Panc1 (cell line): ENCODE data around the gene NUDT3. TPM values are rescaled to one million over a fixed set of nuclear protein-coding genes. Genes with fewer than 3 reads are reported as not detected.

Experiments
- ATAC-seq: fragments of 200-7000 bp; cut with Tn5 transposase; 2 replicates; pipeline ENCODE4 v1.9.1; 2020; ENCODE audit warnings: mild to moderate bottlenecking, moderate library complexity
- BruUV-seq: library from RNA; stranded (reverse); fragments of 400-500 nt; replicated peaks from 2 replicates; lab custom pipeline; 2021; lab: Mats Ljungman, UMichigan
- CTCF ChIA-PET: fragments of 300-600 bp; sonication (Branson Sonifier 250); formaldehyde crosslinking; loops from one replicate; lab custom pipeline; 2022; ENCODE audit warnings: antibody characterized with exemption; lab: Charles Lee
- POLR2A ChIA-PET: fragments of 300-600 bp; sonication (Branson Sonifier 250); formaldehyde crosslinking; loops from one replicate; lab custom pipeline; 2022; ENCODE audit warnings: antibody characterized with exemption; lab: Charles Lee
- DNase-seq: peaks from one replicate; pipeline ENCODE4 v3.0.0-alpha.2; 2010; ENCODE audit warnings: low read depth, low spot score
- H3K27ac ChIP-seq: 2 replicates; pipeline ENCODE4 v1.5.1; 2011; ENCODE audit warnings: mild to moderate bottlenecking, low read length, inconsistent platforms
- H3K27me3 ChIP-seq: fragments of 200-500 bp; sonication (Bioruptor generic); 2 replicates; pipeline ENCODE4 v1.6.0; 2014; ENCODE audit warnings: low read length, inconsistent platforms; ENCODE audit not compliant: control insufficient read depth, insufficient read depth
- H3K36me3 ChIP-seq: fragments of 200-500 bp; sonication (Bioruptor generic); 2 replicates; pipeline ENCODE4 v1.5.1; 2014; ENCODE audit warnings: inconsistent platforms, mild to moderate bottlenecking, low read length, moderate library complexity; ENCODE audit not compliant: control insufficient read depth, insufficient read depth
- H3K4me1 ChIP-seq: 2 replicates; pipeline ENCODE4 v1.5.1; 2011; ENCODE audit warnings: inconsistent platforms, mild to moderate bottlenecking, low read length, moderate library complexity; ENCODE audit not compliant: control insufficient read depth, insufficient read depth
- H3K4me3 ChIP-seq, 2 experiments: 2 replicates each; pipeline ENCODE4 v1.5.1; 2011 to 2012; ENCODE audit warnings: low read depth in 2 of 2, low read length in 2 of 2, mild to moderate bottlenecking in 2 of 2, inconsistent platforms in 1 of 2, moderate library complexity in 1 of 2
- H3K9me3 ChIP-seq: fragments of 200-500 bp; sonication (Bioruptor generic); 2 replicates; pipeline ENCODE4 v1.5.1; 2014; ENCODE audit warnings: low read depth, mild to moderate bottlenecking, inconsistent platforms, low read length, moderate library complexity; ENCODE audit not compliant: control insufficient read depth, insufficient read depth
- POLR2AphosphoS5 ChIP-seq: IDR thresholded peaks from 2 replicates; pipeline ENCODE4 v1.6.1; 2012; ENCODE audit warnings: mild to moderate bottlenecking, low read depth, low read length, moderate library complexity
- REST ChIP-seq, 2 experiments: IDR thresholded peaks; 2 replicates each; pipeline ENCODE4 v1.6.1; 2011 to 2012; ENCODE audit warnings: low read depth in 2 of 2, control low read depth in 1 of 2, low read length in 1 of 2, mild to moderate bottlenecking in 1 of 2, moderate library complexity in 1 of 2; ENCODE audit not compliant: insufficient read depth in 1 of 2
- SIN3A ChIP-seq: IDR thresholded peaks from 2 replicates; pipeline ENCODE4 v1.6.1; 2012; ENCODE audit warnings: low read depth, mild to moderate bottlenecking, low read length, moderate library complexity, borderline replicate concordance; ENCODE audit not compliant: insufficient read depth
- TCF7L2 ChIP-seq: IDR thresholded peaks from 2 replicates; pipeline ENCODE4 v1.6.1; 2011; ENCODE audit warnings: mild to moderate bottlenecking, low read depth, low read length, inconsistent platforms
- in situ Hi-C: cut with HindIII; loops from 2 replicates; pipeline ENCODE4 v1.10.0; 2016; ENCODE audit warnings: low sequenced_read_pairs, low pct_unique_long_range_greater_than_20kb
- intact Hi-C: fragments of 100-400 bp; cut with micrococcal nuclease; formaldehyde crosslinking; loops from one replicate; pipeline ENCODE4 v1.10.0; 2022; ENCODE audit not compliant: unreplicated experiment
- total RNA-seq: library from RNA; stranded (reverse); gene quantifications from one replicate; pipeline ENCODE4 v1.2.1, GENCODE V29; 2021; ENCODE audit not compliant: unreplicated experiment
- TF ChIP-seq, protein P1 (sequence below): fragments of 450-650 bp; IDR thresholded peaks from 2 replicates; pipeline ENCODE4 v1.5.1; 2017; ENCODE audit warnings: mild to moderate bottlenecking

NUDT3 gene
- total RNA-seq, 1 experiment from 2014 or later: 25.9 TPM

- H3K4me1 ChIP-seq: peaks cover 5% of the 10 kb centered on the region; the same call in 1 of the 2 replicates
- no peaks in the 10 kb centered on the region for H3K27me3 ChIP-seq
- H3K27ac ChIP-seq: no peak overlapping the region
- H3K4me3 ChIP-seq: no peak overlapping the region
- ATAC-seq (no peak), DNase-seq (no peak)
- ChIA-PET POLR2A (no interaction called here), CTCF (no interaction called here)
- BruUV-seq: no TSS peak
- H3K9me3 ChIP-seq: no peaks in the 10 kb centered on the region
- intact Hi-C loops (no loop called here), in situ Hi-C loops (no loop called here)
- no peak for TF ChIP-seq SIN3A
- no peaks in the 10 kb centered on the region for H3K36me3 ChIP-seq
Measured at GRCh38 chr6:34304164-34304563, 88.3 kb downstream of the NUDT3 start.

GRCh38 chr6:34302929-34303328, 89.5 kb downstream of the NUDT3 start:
- Histone ChIP-seq H3K9me3 (no peaks in the 10 kb centered on the region), H3K4me1 (peaks cover 5% of the 10 kb centered on the region; the same call in 1 of the 2 replicates), H3K27me3 (no peaks in the 10 kb centered on the region), H3K36me3 (no peaks in the 10 kb centered on the region), H3K4me3 (no peak overlapping the region), H3K27ac (no peak overlapping the region)
- TSS peak; percentile 21 for BruUV-seq
- ATAC-seq: no peak
- POLR2A ChIA-PET: no interaction called here
- CTCF ChIA-PET: no interaction called here
- intact Hi-C loops (no loop called here), in situ Hi-C loops (no loop called here)
- no peak for TF ChIP-seq REST (IDR thresholded peaks at IDR 0.05; ENCODE audit: insufficient read depth in 1 of 2, low read depth in 2 of 2, low read length in 1 of 2)
- TF ChIP-seq, protein P1, sequence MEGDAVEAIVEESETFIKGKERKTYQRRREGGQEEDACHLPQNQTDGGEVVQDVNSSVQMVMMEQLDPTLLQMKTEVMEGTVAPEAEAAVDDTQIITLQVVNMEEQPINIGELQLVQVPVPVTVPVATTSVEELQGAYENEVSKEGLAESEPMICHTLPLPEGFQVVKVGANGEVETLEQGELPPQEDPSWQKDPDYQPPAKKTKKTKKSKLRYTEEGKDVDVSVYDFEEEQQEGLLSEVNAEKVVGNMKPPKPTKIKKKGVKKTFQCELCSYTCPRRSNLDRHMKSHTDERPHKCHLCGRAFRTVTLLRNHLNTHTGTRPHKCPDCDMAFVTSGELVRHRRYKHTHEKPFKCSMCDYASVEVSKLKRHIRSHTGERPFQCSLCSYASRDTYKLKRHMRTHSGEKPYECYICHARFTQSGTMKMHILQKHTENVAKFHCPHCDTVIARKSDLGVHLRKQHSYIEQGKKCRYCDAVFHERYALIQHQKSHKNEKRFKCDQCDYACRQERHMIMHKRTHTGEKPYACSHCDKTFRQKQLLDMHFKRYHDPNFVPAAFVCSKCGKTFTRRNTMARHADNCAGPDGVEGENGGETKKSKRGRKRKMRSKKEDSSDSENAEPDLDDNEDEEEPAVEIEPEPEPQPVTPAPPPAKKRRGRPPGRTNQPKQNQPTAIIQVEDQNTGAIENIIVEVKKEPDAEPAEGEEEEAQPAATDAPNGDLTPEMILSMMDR: no peak
- TF ChIP-seq SIN3A: no peak
- TF ChIP-seq POLR2AphosphoS5: no peak
- no peak for TF ChIP-seq TCF7L2
- DNase-seq: no peak

DNA sequence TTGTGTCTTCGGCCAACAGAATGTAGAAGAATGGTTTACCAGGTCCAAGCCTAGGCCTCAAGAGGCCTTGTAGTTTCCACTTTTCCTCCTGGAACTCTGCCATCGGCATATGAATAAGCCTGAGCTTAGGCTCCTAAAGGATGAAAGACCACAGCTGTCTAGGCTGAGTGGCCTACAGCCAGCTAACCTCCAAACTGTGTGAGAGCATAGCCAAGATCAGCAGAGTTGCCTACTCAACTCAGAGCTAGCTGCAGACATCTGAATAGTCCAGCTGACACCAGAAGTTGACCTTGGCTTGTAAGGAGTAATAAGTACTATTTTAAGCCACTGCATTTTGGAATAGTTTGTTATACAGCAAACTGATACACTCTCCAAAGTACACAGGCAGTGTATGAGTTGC, 91.1 kb downstream of the NUDT3 start:
- TF ChIP-seq POLR2AphosphoS5 (no peak), REST (IDR thresholded peaks at IDR 0.05; ENCODE audit: insufficient read depth in 1 of 2, low read depth in 2 of 2, low read length in 1 of 2) (no peak), TCF7L2 (no peak), SIN3A (no peak)
- TF ChIP-seq, protein P1: no peak
- Histone ChIP-seq H3K36me3 (no peaks in the 10 kb centered on the region), H3K4me3 (no peak overlapping the region), H3K9me3 (no peaks in the 10 kb centered on the region), H3K4me1 (0 out of 2 replicates have a peak, but pooled peaks cover 3% of the 10 kb centered on the region), H3K27me3 (no peaks in the 10 kb centered on the region), H3K27ac (no peak overlapping the region)
- BruUV-seq: no TSS peak
- ChIA-PET POLR2A (no interaction called here), CTCF (interaction anchor here (0.6 kb wide), 2 partner anchors 38 to 247 kb away, joined by 3 to 12 read pairs; no protein-coding TSS in a partner anchor)
- no peak for ATAC-seq
- intact Hi-C loops (no loop called here), in situ Hi-C loops (no loop called here)
- no peak for DNase-seq
